Measurements from ENCODE around the gene TM7SF3.

TM7SF3 gene

DNA sequence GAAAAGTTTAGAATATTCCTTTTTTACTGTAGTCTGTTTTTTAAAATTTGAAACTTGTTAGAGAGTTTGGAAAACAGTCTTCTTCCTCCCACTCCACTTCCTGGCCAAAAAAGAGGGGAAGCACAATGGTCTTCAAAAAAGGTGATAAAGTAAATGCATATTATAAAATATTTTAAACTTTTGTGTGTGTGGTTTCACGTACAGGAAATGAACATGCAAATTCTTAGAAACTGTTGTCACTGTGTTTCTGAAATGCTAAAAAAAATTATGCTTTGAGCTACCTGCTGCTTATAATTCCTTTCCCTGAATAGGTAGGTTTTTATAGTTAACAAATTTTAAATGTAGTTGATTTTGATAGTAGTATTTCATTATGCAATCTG is 73.0 kb downstream of the TM7SF3 start:
- peaks cover 9% of the 10 kb centered on the region for H3K4me1 ChIP-seq (ENCODE audit: control insufficient read depth, insufficient read depth, low read length, poor library complexity, severe bottlenecking)
- no peak overlapping the region for H3K4me3 ChIP-seq (ENCODE audit: extremely low read depth, insufficient read depth, low read length, poor library complexity, severe bottlenecking)
- H3K36me3 ChIP-seq (ENCODE audit: control insufficient read depth, insufficient read depth, low read length), result no peaks in the 10 kb centered on the region
- no peaks in the 10 kb centered on the region for H3K9me3 ChIP-seq (ENCODE audit: control insufficient read depth, low read length)
- H3K27ac ChIP-seq (ENCODE audit: low read depth, low read length, severe bottlenecking), result no peak overlapping the region
- WGBS, 2 experiments (ENCODE audit: insufficient coverage in 2 of 2), result 100% methylated on average over 1 of the region's 1 CpG; no CpG with 5 or more reads in 1 of the 2 experiments

DNA sequence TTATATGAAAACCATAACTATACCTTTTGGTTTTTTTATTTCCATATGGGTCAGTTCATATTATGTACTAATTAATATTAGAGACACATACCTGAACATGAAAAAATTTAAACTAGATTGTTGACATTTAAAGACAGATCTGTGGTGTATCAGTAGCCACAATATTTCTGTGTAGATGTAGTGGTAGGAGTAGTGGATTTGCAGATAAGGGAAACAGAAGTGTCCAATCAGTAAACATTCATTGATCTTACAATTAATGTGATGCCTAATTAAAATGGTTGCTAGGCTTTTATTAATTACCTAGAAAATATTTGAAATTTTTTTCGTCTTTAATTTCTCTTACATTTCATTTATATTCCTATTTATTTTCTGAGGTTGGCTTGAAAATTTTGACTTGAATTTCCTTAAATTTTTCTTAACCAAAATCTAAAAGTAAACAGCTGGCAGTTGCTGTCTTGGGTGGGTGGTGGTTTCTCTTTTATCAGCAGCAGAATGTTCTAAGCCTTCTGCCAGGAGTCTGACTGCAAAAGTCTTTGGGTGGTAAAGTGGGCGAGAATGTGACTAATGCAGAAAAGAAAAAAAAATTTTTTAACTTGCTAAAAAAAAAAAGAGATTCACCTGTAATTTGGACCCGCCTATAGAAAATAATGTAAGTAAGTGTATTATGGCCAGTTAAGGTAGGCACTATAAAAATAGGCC is 73.5 kb downstream of the TM7SF3 start:
- WGBS, 2 experiments (ENCODE audit: insufficient coverage in 2 of 2), result no CpG with 5 or more reads among the region's 3 CpGs
- Histone ChIP-seq H3K4me3 (ENCODE audit: extremely low read depth, insufficient read depth, low read length, poor library complexity, severe bottlenecking) (no peak overlapping the region), H3K27ac (ENCODE audit: low read depth, low read length, severe bottlenecking) (no peak overlapping the region), H3K9me3 (ENCODE audit: control insufficient read depth, low read length) (no peaks in the 10 kb centered on the region), H3K4me1 (ENCODE audit: control insufficient read depth, insufficient read depth, low read length, poor library complexity, severe bottlenecking) (peaks cover 9% of the 10 kb centered on the region), H3K36me3 (ENCODE audit: control insufficient read depth, insufficient read depth, low read length) (no peaks in the 10 kb centered on the region)

DNA sequence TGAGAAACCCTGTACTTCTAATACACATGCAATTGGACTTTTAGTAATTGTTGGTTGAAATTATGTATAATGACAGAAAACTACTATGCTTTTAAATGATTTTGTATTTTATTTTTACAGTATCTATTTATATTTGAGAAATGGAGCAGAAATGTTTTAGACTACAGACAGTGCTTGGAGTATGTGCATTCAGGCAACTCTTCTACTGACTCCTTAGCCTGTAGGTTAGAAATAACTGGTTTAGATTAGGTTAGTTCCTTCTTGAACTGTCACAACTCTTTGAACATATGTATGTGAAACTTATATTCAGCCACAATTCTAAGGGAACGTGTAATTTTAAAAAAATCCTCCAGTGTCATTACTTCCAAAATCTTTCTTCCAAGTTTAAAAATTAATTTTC is 74.2 kb downstream of the TM7SF3 start:
- peak overlapping the region; percentile 87 for H3K4me3 ChIP-seq (ENCODE audit: extremely low read depth, insufficient read depth, low read length, poor library complexity, severe bottlenecking)

GRCh38 chr12:26939192-26939832 is 74.9 kb downstream of the TM7SF3 start:
- Histone ChIP-seq H3K4me1 (ENCODE audit: control insufficient read depth, insufficient read depth, low read length, poor library complexity, severe bottlenecking) (peaks cover 9% of the 10 kb centered on the region), H3K4me3 (ENCODE audit: extremely low read depth, insufficient read depth, low read length, poor library complexity, severe bottlenecking) (peak overlapping the region; percentile 87), H3K36me3 (ENCODE audit: control insufficient read depth, insufficient read depth, low read length) (no peaks in the 10 kb centered on the region), H3K27ac (ENCODE audit: low read depth, low read length, severe bottlenecking) (peak overlapping the region; percentile 97), H3K9me3 (ENCODE audit: control insufficient read depth, low read length) (no peaks in the 10 kb centered on the region)
- whole genome bisulfite sequencing, 2 experiments (ENCODE audit: insufficient coverage in 2 of 2), result 23 to 33% methylated on average over 5 to 7 of the region's 9 CpGs

More for the DNA sequence above, 74.2 kb downstream of the TM7SF3 start:
- H3K4me1 ChIP-seq (ENCODE audit: control insufficient read depth, insufficient read depth, low read length, poor library complexity, severe bottlenecking), result peaks cover 9% of the 10 kb centered on the region
- H3K27ac ChIP-seq (ENCODE audit: low read depth, low read length, severe bottlenecking), result no peak overlapping the region
- H3K36me3 ChIP-seq (ENCODE audit: control insufficient read depth, insufficient read depth, low read length), result no peaks in the 10 kb centered on the region
- H3K9me3 ChIP-seq (ENCODE audit: control insufficient read depth, low read length), result no peaks in the 10 kb centered on the region
- no CpG with 5 or more reads among the region's 1 CpG for WGBS, 2 experiments (ENCODE audit: insufficient coverage in 2 of 2)

DNA sequence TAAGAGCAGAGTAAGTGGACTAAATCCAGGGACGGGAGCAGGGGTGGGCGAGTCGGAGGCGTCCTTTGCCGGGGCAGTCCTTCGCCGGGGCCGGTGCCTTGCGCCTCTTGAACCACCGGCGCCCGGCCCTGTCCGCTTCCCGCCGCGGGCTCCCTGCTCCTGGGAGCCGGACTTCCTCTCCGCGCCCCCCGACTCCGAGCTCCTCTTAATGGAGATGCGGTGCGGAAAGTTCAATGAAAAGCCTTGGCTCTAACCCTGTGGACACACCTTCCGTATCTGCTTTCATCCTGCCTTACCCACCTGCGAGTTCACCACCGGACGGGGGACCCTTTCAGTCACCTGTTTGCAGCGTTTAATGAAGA is 75.5 kb downstream of the TM7SF3 start:
- Histone ChIP-seq H3K4me3 (ENCODE audit: extremely low read depth, insufficient read depth, low read length, poor library complexity, severe bottlenecking) (peak overlapping the region; percentile 87), H3K27ac (ENCODE audit: low read depth, low read length, severe bottlenecking) (peak overlapping the region; percentile 97), H3K4me1 (ENCODE audit: control insufficient read depth, insufficient read depth, low read length, poor library complexity, severe bottlenecking) (peaks cover 9% of the 10 kb centered on the region), H3K36me3 (ENCODE audit: control insufficient read depth, insufficient read depth, low read length) (no peaks in the 10 kb centered on the region), H3K9me3 (ENCODE audit: control insufficient read depth, low read length) (no peaks in the 10 kb centered on the region)
- WGBS, 2 experiments (ENCODE audit: insufficient coverage in 2 of 2), result 0% methylated on average over 17 to 21 of the region's 28 CpGs

GRCh38 chr12:26937863-26938700 is 76.1 kb downstream of the TM7SF3 start, which contains the start of the genes FGFR1OP2 and INTS13:
Gene FGFR1OP2, plus strand, starts transcription at chr12:26938470. Its CDS starts 15,689 bp downstream, at chr12:26954159.
Gene INTS13, minus strand, starts transcription at chr12:26937981. Its CDS starts 1,178 bp downstream, at chr12:26936803.
- H3K36me3 ChIP-seq (ENCODE audit: control insufficient read depth, insufficient read depth, low read length), result peaks cover 5% of the 10 kb centered on the region
- WGBS, 2 experiments (ENCODE audit: insufficient coverage in 2 of 2), result 0 to 1% methylated on average over 40 to 41 of the region's 69 CpGs
- H3K4me1 ChIP-seq (ENCODE audit: control insufficient read depth, insufficient read depth, low read length, poor library complexity, severe bottlenecking), result peaks cover 9% of the 10 kb centered on the region
- H3K4me3 ChIP-seq (ENCODE audit: extremely low read depth, insufficient read depth, low read length, poor library complexity, severe bottlenecking), result peak within 1 kb of the TSS; percentile 87
- no peaks in the 10 kb centered on the region for H3K9me3 ChIP-seq (ENCODE audit: control insufficient read depth, low read length)
- H3K27ac ChIP-seq (ENCODE audit: low read depth, low read length, severe bottlenecking), result peak within 1 kb of the TSS; percentile 97

- Histone ChIP-seq H3K27ac (ENCODE audit: low read depth, low read length, severe bottlenecking) (peak overlapping the region; percentile 97), H3K4me3 (ENCODE audit: extremely low read depth, insufficient read depth, low read length, poor library complexity, severe bottlenecking) (peak overlapping the region; percentile 87), H3K4me1 (ENCODE audit: control insufficient read depth, insufficient read depth, low read length, poor library complexity, severe bottlenecking) (peaks cover 9% of the 10 kb centered on the region), H3K9me3 (ENCODE audit: control insufficient read depth, low read length) (no peaks in the 10 kb centered on the region), H3K36me3 (ENCODE audit: control insufficient read depth, insufficient read depth, low read length) (peaks cover 7% of the 10 kb centered on the region)
- 0% methylated on average over 7 to 8 of the region's 10 CpGs for WGBS, 2 experiments (ENCODE audit: insufficient coverage in 2 of 2)
Observed at GRCh38 chr12:26937443-26937862, 76.7 kb downstream of the TM7SF3 start.

DNA sequence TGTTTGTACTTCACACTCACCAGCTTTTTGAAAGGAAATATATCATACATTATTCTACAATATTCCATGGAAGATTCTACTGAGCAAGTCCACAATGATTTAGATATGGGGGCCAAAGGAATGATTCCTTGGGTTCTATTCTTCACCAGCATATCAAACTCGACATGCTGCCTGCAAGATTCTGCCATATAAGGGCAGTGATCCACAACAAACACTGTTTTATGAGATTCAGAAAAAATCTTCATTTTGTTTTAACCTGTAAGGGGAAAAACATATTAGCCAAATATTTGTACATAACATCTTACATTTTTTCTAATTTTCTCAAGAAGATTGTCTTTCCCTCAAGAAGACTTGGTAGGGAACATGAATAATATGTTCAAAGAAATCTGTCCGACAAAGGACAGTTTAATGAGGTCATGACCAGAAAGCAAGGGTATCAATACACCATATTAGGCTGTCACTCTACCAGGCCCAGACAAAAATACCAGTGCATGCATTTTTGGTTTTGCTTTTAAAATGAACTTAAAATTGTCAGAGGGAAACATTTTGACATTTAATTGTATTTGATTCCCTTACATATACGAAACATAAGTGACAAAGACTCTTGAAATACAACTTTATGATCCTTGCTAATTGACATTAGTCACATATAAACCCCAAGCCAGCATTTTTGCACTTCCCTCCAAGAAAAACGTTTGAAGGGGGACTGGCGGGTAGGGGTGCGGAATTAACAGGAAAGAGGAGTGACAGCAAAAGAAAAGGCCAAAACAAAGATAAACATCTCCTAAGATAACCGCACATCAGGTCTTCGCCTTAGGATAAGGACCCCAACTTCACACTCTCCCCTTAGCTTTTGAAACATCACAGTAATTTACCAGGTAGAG is 77.4 kb downstream of the TM7SF3 start:
- Histone ChIP-seq H3K27ac (ENCODE audit: low read depth, low read length, severe bottlenecking) (no peak overlapping the region), H3K4me1 (ENCODE audit: control insufficient read depth, insufficient read depth, low read length, poor library complexity, severe bottlenecking) (peaks cover 9% of the 10 kb centered on the region), H3K4me3 (ENCODE audit: extremely low read depth, insufficient read depth, low read length, poor library complexity, severe bottlenecking) (peak overlapping the region; percentile 87), H3K9me3 (ENCODE audit: control insufficient read depth, low read length) (no peaks in the 10 kb centered on the region), H3K36me3 (ENCODE audit: control insufficient read depth, insufficient read depth, low read length) (peaks cover 12% of the 10 kb centered on the region)
- WGBS, 2 experiments (ENCODE audit: insufficient coverage in 2 of 2), result 60 to 80% methylated on average over 1 of the region's 8 CpGs

GRCh38 chr12:26935636-26936378 is 78.4 kb downstream of the TM7SF3 start:
- no peak overlapping the region for H3K4me3 ChIP-seq (ENCODE audit: extremely low read depth, insufficient read depth, low read length, poor library complexity, severe bottlenecking)

More at GRCh38 chr12:26935636-26936378, 78.4 kb downstream of the TM7SF3 start:
- no peak overlapping the region for H3K27ac ChIP-seq (ENCODE audit: low read depth, low read length, severe bottlenecking)
- 100% methylated on average over 2 to 4 of the region's 7 CpGs for WGBS, 2 experiments (ENCODE audit: insufficient coverage in 2 of 2)
- peaks cover 4% of the 10 kb centered on the region for H3K4me1 ChIP-seq (ENCODE audit: control insufficient read depth, insufficient read depth, low read length, poor library complexity, severe bottlenecking)
- H3K36me3 ChIP-seq (ENCODE audit: control insufficient read depth, insufficient read depth, low read length), result peaks cover 12% of the 10 kb centered on the region
- H3K9me3 ChIP-seq (ENCODE audit: control insufficient read depth, low read length), result no peaks in the 10 kb centered on the region
